SK-N-SH treated with all-trans-retinoic acid at 6 μM for 48 hours (cell line): Measurements from ENCODE around the gene USP24.

Source experiments
- ATAC-seq: fragments of 200-7000 bp; cut with Tn5 transposase; 3 replicates; pipeline ENCODE4 v1.9.1; 2020; ENCODE audit warnings: mild to moderate bottlenecking, moderate library complexity
- ARNTL ChIP-seq: fragments of 450-650 bp; formaldehyde crosslinking; IDR thresholded peaks from 2 replicates; pipeline ENCODE4 v1.5.0; 2020; ENCODE audit warnings: low read depth, mild to moderate bottlenecking, moderate library complexity, borderline replicate concordance
- BACH2 ChIP-seq: fragments of 250-450 bp; sonication (Bioruptor Pico); IDR thresholded peaks from 2 replicates; pipeline ENCODE4 v1.9.0; 2021; ENCODE audit warnings: mild to moderate bottlenecking, borderline replicate concordance
- ISL1 ChIP-seq: fragments of 250-450 bp; sonication (Bioruptor Pico); IDR thresholded peaks from 2 replicates; pipeline ENCODE4 v2.1.2; 2022; ENCODE audit warnings: mild to moderate bottlenecking, moderate library complexity
- OSR1 ChIP-seq: fragments of 250-450 bp; sonication (Bioruptor Pico); IDR thresholded peaks from 2 replicates; pipeline ENCODE4 v1.8.0; 2022; ENCODE audit warnings: moderate library complexity, mild to moderate bottlenecking, inconsistent platforms
- RARB ChIP-seq: fragments of 250-450 bp; sonication (Bioruptor Pico); IDR thresholded peaks from 2 replicates; pipeline ENCODE4 v1.8.0; 2021; ENCODE audit warnings: mild to moderate bottlenecking, moderate library complexity
- SNAI2 ChIP-seq: fragments of 250-450 bp; sonication (Bioruptor Pico); IDR thresholded peaks from 2 replicates; pipeline ENCODE4 v1.5.0; 2020; ENCODE audit warnings: mild to moderate bottlenecking, moderate library complexity
- ZC3H10 ChIP-seq: fragments of 250-450 bp; sonication (Bioruptor Pico); IDR thresholded peaks from 2 replicates; pipeline ENCODE4 v1.5.1; 2021; ENCODE audit warnings: mild to moderate bottlenecking, moderate library complexity
- ZNF565 ChIP-seq: fragments of 450-650 bp; formaldehyde crosslinking; conservative IDR thresholded peaks from 2 replicates; pipeline ENCODE4 v1.5.0; 2020; ENCODE audit warnings: low read depth, mild to moderate bottlenecking, moderate library complexity
- TF ChIP-seq, protein P1 (sequence below): fragments of 250-450 bp; sonication (Bioruptor Pico); IDR thresholded peaks from 2 replicates; pipeline ENCODE4 v1.5.0; 2020; ENCODE audit warnings: mild to moderate bottlenecking, moderate library complexity
- TF ChIP-seq, protein P2 (sequence below): fragments of 250-450 bp; sonication (Bioruptor Pico); IDR thresholded peaks from 2 replicates; pipeline ENCODE4 v1.5.1; 2021; ENCODE audit warnings: mild to moderate bottlenecking, moderate library complexity
- TF ChIP-seq, protein P3 (sequence below): fragments of 250-450 bp; sonication (Bioruptor Pico); IDR thresholded peaks from 2 replicates; pipeline ENCODE4 v1.5.1; 2020; ENCODE audit warnings: low read depth, mild to moderate bottlenecking, moderate library complexity
- TF ChIP-seq, protein P4 (sequence below): fragments of 250-450 bp; sonication (Bioruptor Pico); IDR thresholded peaks from 2 replicates; pipeline ENCODE4 v1.8.0; 2021; ENCODE audit warnings: low read depth, mild to moderate bottlenecking, moderate library complexity, borderline replicate concordance

Gene USP24

DNA sequence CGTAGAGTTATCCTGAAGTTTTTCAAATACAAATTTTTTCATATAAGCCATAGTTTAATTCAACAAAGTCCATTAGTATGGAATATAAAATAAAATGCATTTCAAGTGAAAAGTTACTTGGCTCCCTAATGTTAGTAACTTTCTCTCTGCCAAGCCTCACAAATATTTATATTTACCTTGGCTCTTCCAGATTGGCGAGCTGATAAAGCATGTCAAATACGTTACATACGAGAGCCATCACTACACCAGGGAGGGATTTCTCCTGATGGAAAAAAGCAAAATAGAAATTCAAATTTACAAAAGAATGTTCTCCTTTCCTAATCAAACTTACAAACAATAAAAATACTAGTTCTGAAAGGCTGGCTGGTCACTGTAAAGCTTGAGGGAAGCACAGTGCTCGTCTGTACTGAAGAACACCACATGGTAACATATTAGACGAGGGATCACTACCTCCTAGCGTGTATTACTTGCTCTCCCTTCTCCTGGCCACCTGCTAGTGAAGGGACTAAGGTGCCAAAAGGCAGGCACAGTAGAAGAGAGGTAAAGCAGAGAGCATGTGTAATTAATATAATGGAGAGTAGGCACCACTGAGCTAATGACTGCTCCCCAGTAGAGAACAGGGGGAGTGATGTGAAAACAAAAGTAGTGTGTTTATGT lies 80.9 kb downstream of the USP24 start:
- no peak for ATAC-seq
- TF ChIP-seq, protein P1, sequence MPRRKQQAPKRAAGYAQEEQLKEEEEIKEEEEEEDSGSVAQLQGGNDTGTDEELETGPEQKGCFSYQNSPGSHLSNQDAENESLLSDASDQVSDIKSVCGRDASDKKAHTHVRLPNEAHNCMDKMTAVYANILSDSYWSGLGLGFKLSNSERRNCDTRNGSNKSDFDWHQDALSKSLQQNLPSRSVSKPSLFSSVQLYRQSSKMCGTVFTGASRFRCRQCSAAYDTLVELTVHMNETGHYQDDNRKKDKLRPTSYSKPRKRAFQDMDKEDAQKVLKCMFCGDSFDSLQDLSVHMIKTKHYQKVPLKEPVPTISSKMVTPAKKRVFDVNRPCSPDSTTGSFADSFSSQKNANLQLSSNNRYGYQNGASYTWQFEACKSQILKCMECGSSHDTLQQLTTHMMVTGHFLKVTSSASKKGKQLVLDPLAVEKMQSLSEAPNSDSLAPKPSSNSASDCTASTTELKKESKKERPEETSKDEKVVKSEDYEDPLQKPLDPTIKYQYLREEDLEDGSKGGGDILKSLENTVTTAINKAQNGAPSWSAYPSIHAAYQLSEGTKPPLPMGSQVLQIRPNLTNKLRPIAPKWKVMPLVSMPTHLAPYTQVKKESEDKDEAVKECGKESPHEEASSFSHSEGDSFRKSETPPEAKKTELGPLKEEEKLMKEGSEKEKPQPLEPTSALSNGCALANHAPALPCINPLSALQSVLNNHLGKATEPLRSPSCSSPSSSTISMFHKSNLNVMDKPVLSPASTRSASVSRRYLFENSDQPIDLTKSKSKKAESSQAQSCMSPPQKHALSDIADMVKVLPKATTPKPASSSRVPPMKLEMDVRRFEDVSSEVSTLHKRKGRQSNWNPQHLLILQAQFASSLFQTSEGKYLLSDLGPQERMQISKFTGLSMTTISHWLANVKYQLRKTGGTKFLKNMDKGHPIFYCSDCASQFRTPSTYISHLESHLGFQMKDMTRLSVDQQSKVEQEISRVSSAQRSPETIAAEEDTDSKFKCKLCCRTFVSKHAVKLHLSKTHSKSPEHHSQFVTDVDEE = no peak
- TF ChIP-seq OSR1 = no peak
- TF ChIP-seq, protein P2, sequence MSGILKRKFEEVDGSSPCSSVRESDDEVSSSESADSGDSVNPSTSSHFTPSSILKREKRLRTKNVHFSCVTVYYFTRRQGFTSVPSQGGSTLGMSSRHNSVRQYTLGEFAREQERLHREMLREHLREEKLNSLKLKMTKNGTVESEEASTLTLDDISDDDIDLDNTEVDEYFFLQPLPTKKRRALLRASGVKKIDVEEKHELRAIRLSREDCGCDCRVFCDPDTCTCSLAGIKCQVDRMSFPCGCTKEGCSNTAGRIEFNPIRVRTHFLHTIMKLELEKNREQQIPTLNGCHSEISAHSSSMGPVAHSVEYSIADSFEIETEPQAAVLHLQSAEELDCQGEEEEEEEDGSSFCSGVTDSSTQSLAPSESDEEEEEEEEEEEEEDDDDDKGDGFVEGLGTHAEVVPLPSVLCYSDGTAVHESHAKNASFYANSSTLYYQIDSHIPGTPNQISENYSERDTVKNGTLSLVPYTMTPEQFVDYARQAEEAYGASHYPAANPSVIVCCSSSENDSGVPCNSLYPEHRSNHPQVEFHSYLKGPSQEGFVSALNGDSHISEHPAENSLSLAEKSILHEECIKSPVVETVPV (CRISPR knock-in tag) = no peak
- no peak for TF ChIP-seq ISL1 (CRISPR knock-in tag)
- no peak for TF ChIP-seq RARB (CRISPR knock-in tag)
- no peak for TF ChIP-seq ZNF565
- no peak for TF ChIP-seq ZC3H10 (CRISPR knock-in tag)
- TF ChIP-seq, protein P3, sequence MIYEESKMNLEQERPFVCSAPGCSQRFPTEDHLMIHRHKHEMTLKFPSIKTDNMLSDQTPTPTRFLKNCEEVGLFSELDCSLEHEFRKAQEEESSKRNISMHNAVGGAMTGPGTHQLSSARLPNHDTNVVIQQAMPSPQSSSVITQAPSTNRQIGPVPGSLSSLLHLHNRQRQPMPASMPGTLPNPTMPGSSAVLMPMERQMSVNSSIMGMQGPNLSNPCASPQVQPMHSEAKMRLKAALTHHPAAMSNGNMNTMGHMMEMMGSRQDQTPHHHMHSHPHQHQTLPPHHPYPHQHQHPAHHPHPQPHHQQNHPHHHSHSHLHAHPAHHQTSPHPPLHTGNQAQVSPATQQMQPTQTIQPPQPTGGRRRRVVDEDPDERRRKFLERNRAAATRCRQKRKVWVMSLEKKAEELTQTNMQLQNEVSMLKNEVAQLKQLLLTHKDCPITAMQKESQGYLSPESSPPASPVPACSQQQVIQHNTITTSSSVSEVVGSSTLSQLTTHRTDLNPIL = no peak

GRCh38 chr1:55131801-55132200 lies 83.4 kb downstream of the USP24 start:
- TF ChIP-seq, protein P4, sequence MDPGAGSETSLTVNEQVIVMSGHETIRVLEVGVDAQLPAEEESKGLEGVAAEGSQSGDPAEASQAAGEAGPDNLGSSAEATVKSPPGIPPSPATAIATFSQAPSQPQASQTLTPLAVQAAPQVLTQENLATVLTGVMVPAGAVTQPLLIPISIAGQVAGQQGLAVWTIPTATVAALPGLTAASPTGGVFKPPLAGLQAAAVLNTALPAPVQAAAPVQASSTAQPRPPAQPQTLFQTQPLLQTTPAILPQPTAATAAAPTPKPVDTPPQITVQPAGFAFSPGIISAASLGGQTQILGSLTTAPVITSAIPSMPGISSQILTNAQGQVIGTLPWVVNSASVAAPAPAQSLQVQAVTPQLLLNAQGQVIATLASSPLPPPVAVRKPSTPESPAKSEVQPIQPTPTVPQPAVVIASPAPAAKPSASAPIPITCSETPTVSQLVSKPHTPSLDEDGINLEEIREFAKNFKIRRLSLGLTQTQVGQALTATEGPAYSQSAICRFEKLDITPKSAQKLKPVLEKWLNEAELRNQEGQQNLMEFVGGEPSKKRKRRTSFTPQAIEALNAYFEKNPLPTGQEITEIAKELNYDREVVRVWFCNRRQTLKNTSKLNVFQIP (CRISPR knock-in tag) = no peak
- ATAC-seq = no peak

DNA sequence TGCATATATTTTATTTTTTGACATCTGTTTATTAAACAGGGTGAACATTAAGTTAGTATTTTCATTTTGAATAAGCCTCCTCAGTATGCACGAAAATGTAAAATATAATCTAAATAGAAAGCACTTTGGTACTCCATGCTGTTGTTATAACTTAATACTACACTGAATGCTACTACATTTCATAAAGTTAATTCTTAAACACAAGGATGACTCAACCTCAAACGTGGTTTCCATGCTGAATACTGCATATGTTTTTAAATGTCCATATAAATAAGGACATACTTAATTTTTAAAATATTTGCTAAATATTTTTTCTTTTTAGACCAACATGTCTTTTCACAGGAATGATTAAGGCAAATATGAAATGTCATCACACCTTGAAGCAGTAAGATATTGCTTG lies 83.9 kb downstream of the USP24 start:
- ATAC-seq = no peak
- TF ChIP-seq ZC3H10 (CRISPR knock-in tag) (no peak), BACH2 (no peak), ZNF565 (no peak), ARNTL (CRISPR knock-in tag) (no peak), OSR1 (no peak), ISL1 (CRISPR knock-in tag) (no peak), SNAI2 (CRISPR knock-in tag) (no peak)
- TF ChIP-seq, protein P3 = no peak
- TF ChIP-seq, protein P1 = no peak
- TF ChIP-seq, protein P4 (CRISPR knock-in tag) = no peak
